ENCODE data around the gene THOC5. TPM values are rescaled to one million over a fixed set of nuclear protein-coding genes. Genes with fewer than 3 reads are reported as not detected.

Gene THOC5
- total and polyA plus RNA-seq, 8 donors: 11.8 to 21.7 (median 17.3) TPM

DNA sequence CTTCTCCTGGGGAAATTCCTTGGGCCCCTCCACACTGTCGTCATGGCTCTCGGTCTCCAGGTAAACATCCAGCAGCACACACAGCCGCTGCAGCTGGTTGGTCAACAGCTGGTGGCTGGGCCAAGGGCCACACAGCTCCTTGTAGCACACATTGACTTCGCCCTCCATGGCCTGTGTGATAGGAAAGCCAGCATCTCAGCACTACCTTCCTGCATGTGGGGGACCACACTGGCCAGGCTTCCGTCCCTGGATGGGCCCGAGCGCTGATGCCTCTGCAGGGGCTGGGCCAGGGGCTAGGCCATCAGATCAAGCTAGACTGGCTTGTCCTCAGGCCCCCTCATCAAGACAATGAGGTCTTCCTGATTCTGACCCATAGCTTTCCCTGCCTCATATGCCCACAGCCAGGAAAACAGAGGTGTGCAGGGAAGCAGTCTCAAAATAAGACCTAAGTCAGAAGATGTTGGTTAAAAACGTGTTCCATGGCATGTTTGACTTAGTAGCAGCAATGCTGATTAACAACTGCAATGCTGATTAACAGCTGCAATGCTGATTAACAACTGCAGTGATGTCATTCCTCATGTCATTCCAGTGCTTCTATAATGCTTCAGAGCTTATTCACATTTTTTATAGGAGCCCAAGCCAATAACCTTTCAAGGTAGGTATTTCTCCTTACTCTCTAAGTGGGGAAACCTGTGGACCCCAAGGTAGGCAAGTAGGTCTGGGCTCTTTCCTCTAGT is 42.3 kb downstream of the THOC5 start:
- H3K4me1 ChIP-seq: no peaks in the 10 kb centered on the region
- TF ChIP-seq, protein P1, sequence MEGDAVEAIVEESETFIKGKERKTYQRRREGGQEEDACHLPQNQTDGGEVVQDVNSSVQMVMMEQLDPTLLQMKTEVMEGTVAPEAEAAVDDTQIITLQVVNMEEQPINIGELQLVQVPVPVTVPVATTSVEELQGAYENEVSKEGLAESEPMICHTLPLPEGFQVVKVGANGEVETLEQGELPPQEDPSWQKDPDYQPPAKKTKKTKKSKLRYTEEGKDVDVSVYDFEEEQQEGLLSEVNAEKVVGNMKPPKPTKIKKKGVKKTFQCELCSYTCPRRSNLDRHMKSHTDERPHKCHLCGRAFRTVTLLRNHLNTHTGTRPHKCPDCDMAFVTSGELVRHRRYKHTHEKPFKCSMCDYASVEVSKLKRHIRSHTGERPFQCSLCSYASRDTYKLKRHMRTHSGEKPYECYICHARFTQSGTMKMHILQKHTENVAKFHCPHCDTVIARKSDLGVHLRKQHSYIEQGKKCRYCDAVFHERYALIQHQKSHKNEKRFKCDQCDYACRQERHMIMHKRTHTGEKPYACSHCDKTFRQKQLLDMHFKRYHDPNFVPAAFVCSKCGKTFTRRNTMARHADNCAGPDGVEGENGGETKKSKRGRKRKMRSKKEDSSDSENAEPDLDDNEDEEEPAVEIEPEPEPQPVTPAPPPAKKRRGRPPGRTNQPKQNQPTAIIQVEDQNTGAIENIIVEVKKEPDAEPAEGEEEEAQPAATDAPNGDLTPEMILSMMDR (IDR thresholded peaks at IDR 0.05): no peak
- FAIRE-seq (no peak), ATAC-seq (no peak), DNase-seq (no peak)
- H3K27me3 ChIP-seq: no peaks in the 10 kb centered on the region
- H3K4me3 ChIP-seq: no peak overlapping the region
- 85% methylated on average over 8 of the region's 8 CpGs for WGBS, 2 donors
- H3K9me3 ChIP-seq: no peaks in the 10 kb centered on the region
- intact Hi-C loops (cut with DNase I): no loop called here
- peaks cover 0 to 46% (median 0%) of the 10 kb centered on the region in 3 donors for H3K36me3 ChIP-seq
- no peak overlapping the region for H3K27ac ChIP-seq

DNA sequence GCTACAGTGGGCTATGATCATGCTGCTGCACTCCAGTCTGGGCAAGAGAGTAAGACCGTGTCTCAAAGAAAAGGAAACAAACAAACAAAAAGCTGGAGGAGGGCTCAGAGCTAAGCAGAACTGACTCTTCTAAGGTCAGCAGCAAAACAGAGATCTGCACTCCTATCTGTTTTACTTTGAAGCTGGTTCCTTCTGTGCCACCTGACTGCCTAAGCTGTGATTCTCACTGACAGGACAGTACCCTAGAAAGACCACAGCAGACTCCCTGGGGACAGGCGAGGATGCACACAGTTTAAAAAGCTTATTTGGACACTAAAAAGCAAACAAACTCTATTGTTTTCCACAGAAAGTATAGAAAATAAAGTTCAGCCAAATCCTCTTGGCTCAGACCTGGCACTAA is 43.0 kb downstream of the THOC5 start:
- H3K27me3 ChIP-seq: no peaks in the 10 kb centered on the region
- intact Hi-C loops (cut with DNase I): no loop called here
- WGBS, 2 donors: 83 to 94% methylated on average over 2 of the region's 2 CpGs
- peaks cover 0 to 45% (median 0%) of the 10 kb centered on the region in 3 donors for H3K36me3 ChIP-seq
- FAIRE-seq (no peak), DNase-seq (no peak), ATAC-seq (no peak)
- no peak overlapping the region for H3K27ac ChIP-seq
- no peaks in the 10 kb centered on the region for H3K9me3 ChIP-seq
- H3K4me3 ChIP-seq: no peak overlapping the region
- no peaks in the 10 kb centered on the region for H3K4me1 ChIP-seq
- TF ChIP-seq, protein P1 (IDR thresholded peaks at IDR 0.05): no peak

DNA sequence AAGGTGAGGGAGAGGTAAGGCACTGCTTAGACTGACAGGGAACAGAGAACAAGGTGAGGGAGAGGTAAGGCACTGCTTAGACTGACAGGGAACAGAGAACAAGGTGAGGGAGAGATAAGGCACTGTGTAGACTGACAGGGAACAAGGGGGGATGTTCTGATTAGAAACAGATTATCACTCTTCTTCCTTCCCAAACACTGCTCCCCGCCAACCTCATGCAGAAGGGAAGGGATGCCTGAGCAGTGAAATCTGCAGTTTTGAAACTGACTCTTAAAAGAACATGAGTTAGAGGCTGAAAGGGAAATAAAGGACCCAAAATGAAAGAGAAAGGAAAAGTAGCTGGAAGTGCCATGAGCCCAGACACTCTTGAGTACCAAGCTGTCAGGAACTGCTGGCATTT is 43.7 kb downstream of the THOC5 start:
- Histone ChIP-seq H3K27ac (no peak overlapping the region), H3K36me3 (peaks cover 0 to 40% (median 0%) of the 10 kb centered on the region in 3 donors), H3K9me3 (no peaks in the 10 kb centered on the region), H3K4me1 (no peaks in the 10 kb centered on the region), H3K27me3 (no peaks in the 10 kb centered on the region), H3K4me3 (no peak overlapping the region)
- intact Hi-C loops (cut with DNase I): no loop called here
- FAIRE-seq: no peak
- no peak for ATAC-seq
- no peak for DNase-seq
- TF ChIP-seq, protein P1 (IDR thresholded peaks at IDR 0.05): no peak
- 87 to 92% methylated on average over 1 of the region's 1 CpG for WGBS, 2 donors

DNA sequence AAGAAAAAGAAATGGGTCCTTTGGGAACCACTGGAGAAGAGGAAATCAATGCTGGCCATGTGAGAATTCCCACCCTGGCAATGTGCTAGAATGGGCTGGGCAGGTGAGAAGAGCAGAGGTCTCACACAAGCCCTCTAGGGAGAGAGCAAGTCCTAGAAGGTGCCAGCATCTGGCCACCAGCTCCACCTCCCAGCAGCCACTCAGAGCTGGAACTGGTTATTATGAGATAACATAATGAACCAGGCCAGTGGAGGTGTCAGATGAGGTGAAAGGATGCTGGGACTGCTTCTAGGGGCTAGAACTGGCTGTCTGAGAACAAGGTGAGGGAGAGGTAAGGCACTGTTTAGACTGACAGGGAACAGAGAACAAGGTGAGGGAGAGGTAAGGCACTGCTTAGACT is 44.3 kb downstream of the THOC5 start:
- intact Hi-C loops (cut with DNase I): no loop called here
- no peak for DNase-seq
- no peak overlapping the region for H3K27ac ChIP-seq
- ATAC-seq: no peak
- H3K9me3 ChIP-seq: no peaks in the 10 kb centered on the region
- H3K27me3 ChIP-seq: no peaks in the 10 kb centered on the region
- no peak for FAIRE-seq
- H3K4me1 ChIP-seq: no peaks in the 10 kb centered on the region
- TF ChIP-seq, protein P1 (IDR thresholded peaks at IDR 0.05): no peak
- H3K36me3 ChIP-seq: peaks cover 0 to 39% (median 0%) of the 10 kb centered on the region in 3 donors
- no peak overlapping the region for H3K4me3 ChIP-seq

DNA sequence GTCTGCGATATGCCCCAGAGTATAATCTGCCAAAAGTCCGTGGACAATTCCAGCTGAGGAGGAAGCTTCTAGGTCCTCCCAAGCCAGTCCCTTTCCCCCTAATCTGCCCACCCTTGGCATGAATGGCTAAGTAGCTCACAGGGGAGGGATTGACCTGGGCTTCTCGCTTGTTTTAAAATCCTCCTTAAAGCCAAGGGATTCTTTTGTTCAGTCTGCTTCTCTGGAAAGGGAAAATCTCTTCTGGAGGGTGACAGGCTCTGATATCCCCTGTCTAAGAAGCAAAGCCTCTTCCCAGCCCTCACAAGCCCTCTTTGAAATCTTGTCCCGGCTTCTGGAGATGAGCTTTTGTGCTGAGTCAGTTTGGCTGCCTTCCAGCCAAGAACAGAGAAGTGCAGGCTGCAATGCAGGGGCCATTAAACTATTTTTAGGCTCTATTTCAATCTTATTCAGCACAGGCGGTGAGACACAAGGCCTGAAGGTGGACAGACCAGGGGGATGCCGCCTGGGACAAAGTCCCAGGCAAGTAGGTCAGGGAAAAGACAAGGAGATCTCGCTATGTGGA is 49.7 kb downstream of the THOC5 start:
- WGBS, 2 donors: 73 to 74% methylated on average over 7 of the region's 7 CpGs
- ATAC-seq: peak in 2 of 4 donors; percentile 41 to 46
- H3K27ac ChIP-seq: no peak overlapping the region
- H3K27me3 ChIP-seq: no peaks in the 10 kb centered on the region
- DNase-seq: no peak
- no peaks in the 10 kb centered on the region for H3K4me1 ChIP-seq
- no peak overlapping the region for H3K4me3 ChIP-seq
- H3K9me3 ChIP-seq: no peaks in the 10 kb centered on the region
- intact Hi-C loops (cut with DNase I): no loop called here
- TF ChIP-seq, protein P1 (IDR thresholded peaks at IDR 0.05): no peak
- FAIRE-seq: no peak
- peaks cover 0 to 14% (median 0%) of the 10 kb centered on the region in 3 donors for H3K36me3 ChIP-seq
